GM12801 (cell line): ENCODE measurements around the gene TRAF3IP3.

Experiments
- TF ChIP-seq, protein P1 (sequence below): IDR thresholded peaks from one replicate; pipeline ENCODE4 v1.5.1; 2011; ENCODE audit warnings: control low read depth; ENCODE audit not compliant: insufficient read length; ENCODE audit errors: extremely low read depth

TRAF3IP3 gene

DNA sequence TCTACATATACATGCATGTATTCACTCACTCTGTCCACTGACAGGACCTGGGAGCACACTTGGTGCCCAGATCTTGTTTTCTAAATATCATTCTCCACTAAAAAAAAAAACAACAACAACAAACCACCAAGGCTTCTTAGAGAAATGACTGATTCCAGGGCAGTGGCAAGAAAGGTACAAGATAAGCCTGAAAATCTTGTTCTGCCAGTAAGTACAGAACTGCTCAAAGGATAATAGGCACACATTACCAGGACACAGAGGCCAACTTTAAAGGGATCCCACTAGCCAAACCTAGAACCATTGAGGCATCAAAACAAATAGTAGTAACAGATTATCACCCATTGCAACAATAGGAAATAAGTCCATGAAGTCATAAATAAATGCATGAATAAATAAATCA lies 40.5 kb upstream of the TRAF3IP3 start:
- TF ChIP-seq, protein P1, sequence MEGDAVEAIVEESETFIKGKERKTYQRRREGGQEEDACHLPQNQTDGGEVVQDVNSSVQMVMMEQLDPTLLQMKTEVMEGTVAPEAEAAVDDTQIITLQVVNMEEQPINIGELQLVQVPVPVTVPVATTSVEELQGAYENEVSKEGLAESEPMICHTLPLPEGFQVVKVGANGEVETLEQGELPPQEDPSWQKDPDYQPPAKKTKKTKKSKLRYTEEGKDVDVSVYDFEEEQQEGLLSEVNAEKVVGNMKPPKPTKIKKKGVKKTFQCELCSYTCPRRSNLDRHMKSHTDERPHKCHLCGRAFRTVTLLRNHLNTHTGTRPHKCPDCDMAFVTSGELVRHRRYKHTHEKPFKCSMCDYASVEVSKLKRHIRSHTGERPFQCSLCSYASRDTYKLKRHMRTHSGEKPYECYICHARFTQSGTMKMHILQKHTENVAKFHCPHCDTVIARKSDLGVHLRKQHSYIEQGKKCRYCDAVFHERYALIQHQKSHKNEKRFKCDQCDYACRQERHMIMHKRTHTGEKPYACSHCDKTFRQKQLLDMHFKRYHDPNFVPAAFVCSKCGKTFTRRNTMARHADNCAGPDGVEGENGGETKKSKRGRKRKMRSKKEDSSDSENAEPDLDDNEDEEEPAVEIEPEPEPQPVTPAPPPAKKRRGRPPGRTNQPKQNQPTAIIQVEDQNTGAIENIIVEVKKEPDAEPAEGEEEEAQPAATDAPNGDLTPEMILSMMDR: no peak

GRCh38 chr1:209717818-209718217 lies 38.0 kb upstream of the TRAF3IP3 start:
- TF ChIP-seq, protein P1: no peak

- TF ChIP-seq, protein P1: no peak
These were observed 35.5 kb upstream of the TRAF3IP3 start for GRCh38 chr1:209720326-209720725.

DNA sequence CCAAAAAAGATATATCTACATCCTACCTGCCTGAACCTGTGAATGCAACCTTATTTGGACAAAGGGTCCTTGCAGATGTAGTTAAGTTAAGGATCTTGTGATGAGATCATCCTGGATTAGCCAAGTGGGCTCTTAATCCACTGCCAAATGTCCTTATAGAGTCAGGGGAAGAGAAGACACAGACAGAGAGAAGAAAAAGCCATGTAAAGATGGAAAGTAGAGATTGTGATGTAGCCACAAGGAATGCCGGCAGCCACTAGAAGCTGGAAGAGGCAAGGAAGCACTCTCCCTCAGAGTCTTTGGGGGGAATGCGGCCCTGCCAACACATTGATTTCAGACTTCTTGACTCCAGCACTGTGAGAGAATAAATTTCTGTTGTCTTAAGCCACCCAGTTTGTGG lies 35.0 kb upstream of the TRAF3IP3 start:
- TF ChIP-seq, protein P1: no peak

- TF ChIP-seq, protein P1: no peak
These were observed 34.5 kb upstream of the TRAF3IP3 start for GRCh38 chr1:209721323-209721722.

DNA sequence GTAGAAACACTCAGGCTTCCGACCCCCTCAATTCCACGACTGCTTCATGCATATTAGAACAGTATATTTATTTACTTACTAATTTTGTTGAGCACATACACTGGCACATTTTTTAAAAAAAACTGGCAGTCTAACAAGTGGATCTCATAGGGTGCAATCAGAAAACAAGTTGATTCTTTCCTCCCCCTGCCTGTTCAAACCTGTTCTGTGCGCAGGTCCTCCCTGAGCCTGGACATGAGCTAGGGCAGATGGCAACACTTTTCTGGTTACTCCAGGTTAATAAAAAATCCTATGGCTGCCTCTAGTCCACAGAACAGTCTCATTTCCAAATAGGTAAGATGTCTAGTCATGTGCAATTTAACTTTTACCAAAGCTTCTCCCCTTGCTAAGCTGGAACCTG lies 32.6 kb upstream of the TRAF3IP3 start:
- TF ChIP-seq, protein P1: no peak

DNA sequence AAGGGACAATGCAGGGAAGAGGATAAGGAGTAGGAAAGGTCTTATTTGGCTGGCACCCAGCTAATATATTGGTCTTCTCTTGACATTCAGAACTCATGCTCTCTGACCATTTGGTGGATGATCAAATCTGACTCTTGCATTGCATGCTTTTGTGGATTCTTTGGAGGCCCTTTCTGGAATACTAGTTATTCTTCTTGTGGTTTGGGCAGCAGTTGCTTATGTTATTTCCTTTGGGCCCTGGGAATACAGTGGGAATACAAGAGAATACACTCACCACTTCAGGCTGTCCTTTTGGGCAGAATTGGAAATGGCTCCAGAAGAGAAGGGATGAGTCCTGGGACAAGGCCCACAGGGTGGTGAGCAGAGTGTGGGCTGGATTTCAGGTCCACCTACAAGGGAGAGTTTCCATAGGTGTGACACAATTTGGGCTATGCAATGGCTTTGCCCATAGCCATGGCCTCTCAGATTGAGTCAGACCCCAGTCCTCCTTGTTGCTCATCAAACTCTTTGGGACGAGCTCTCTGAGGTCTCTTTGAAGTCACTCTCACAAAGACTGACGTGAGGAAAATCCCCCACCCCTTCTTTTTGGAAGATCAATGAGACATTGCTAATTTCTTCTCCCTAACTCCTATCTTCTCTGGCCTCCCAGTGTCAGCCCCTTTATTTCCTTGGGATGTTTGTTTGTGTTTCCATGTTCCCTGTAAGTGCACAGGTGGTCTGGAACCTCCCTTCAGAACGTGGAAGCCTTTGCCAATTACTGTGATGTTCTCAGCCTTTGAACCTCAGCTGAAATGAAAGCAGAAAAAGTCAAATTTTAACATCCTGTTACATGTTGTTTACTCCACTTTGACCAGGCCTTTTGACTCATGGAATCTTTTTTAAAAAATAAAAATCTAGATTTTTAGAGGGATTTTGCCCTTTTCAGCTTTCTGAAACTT lies 31.8 kb upstream of the TRAF3IP3 start:
- TF ChIP-seq, protein P1: no peak
